ENCODE results near the gene TCAF1. TPM values are rescaled to one million over a fixed set of nuclear protein-coding genes. Genes with fewer than 3 reads are reported as not detected.

The TCAF1 gene
- polyA plus RNA-seq, 1 donor (not counting 4 experiments of a cell fraction or from before 2014, with no cell fraction given), result 13.3 TPM

- H3K9me3 ChIP-seq (ENCODE audit: control insufficient read depth, low read depth, low read length), result no peaks in the 10 kb centered on the region
- peaks cover 17% of the 10 kb centered on the region for H3K79me2 ChIP-seq (ENCODE audit: control insufficient read depth, insufficient read depth, low read length)
- no peak overlapping the region for H2AFZ ChIP-seq (ENCODE audit: control insufficient read depth, low read length)
- dilution Hi-C loops (cut with MboI; ENCODE audit: extremely low pct_ligation_motif_present, low sequenced_read_pairs), result no loop called here
- no peak overlapping the region for H3K4me3 ChIP-seq (ENCODE audit: control insufficient read depth in 2 of 3, extremely low read depth in 1 of 3, insufficient read depth in 2 of 3, low read depth in 1 of 3, low read length in 3 of 3)
- H3K27ac ChIP-seq (ENCODE audit: control insufficient read depth, insufficient read depth, low read length), result no peak overlapping the region
- no peak overlapping the region for H3K4me2 ChIP-seq (ENCODE audit: control insufficient read depth, extremely low read depth, insufficient read depth, low read depth, low read length)
- no peak overlapping the region for H3K9ac ChIP-seq (ENCODE audit: control insufficient read depth, extremely low read depth, insufficient read depth, low read length)
- H3K27me3 ChIP-seq (ENCODE audit: control insufficient read depth, extremely low read depth, insufficient read depth, low read length), result no peaks in the 10 kb centered on the region
- no peaks in the 10 kb centered on the region for H4K20me1 ChIP-seq (ENCODE audit: control insufficient read depth, extremely low read depth, insufficient read depth, low read length)
- TF ChIP-seq CTCF (optimal IDR thresholded peaks at IDR 0.05 in 1 of 3, IDR thresholded peaks at IDR 0.05 in 1 of 3, conservative IDR thresholded peaks at IDR 0.05 in 1 of 3; ENCODE audit: extremely low read depth in 1 of 3, insufficient read depth in 2 of 3, low read length in 3 of 3) (no peak), EZH2 (IDR thresholded peaks at IDR 0.05; ENCODE audit: low read length) (no peak)
- FAIRE-seq (no peak), DNase-seq (ENCODE audit: low read depth, low spot score) (no peak)
- no peaks in the 10 kb centered on the region for H3K9me1 ChIP-seq (ENCODE audit: control insufficient read depth, extremely low read depth, insufficient read depth, low read length)
- no peaks in the 10 kb centered on the region for H3K4me1 ChIP-seq (ENCODE audit: control insufficient read depth, extremely low read depth, insufficient read depth, low read length)
- no peaks in the 10 kb centered on the region for H3K36me3 ChIP-seq (ENCODE audit: control insufficient read depth in 2 of 2, extremely low read depth in 1 of 2, insufficient read depth in 2 of 2, low read length in 2 of 2)
Observed at GRCh38 chr7:143889068-143889467, 12.9 kb downstream of the TCAF1 start.

DNA sequence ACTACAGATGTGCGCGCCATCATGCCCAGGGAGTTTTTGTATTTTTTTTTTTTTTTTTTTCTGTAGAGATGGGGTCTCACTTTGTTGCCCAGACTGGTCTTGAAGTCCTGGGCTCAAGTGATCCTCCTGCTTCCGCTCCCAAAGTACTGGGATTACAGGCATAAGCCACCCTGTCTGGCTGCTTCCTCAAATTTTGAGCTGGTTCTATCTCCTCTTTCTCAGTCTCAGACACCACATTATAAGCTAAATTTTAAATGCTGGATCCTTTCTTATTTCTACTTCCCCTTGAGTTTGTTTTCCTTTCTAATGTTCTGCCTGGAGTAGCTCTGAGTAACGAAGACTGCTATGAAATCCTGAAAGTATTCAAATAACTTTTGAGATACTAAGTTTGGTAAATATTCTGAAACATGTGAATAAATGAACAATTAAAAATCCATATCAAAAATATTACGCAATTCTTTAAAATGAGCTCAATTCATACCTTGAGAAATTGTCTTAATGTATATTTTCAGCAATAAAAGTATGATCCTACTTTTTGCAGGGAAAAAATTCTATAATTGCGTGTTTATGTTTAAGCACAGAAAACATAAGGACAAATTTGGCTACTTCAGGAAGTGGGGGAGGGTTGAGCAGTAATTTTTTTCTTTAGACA is 15.0 kb downstream of the TCAF1 start:
- dilution Hi-C loops (cut with MboI; ENCODE audit: extremely low pct_ligation_motif_present, low sequenced_read_pairs), result no loop called here
- H3K79me2 ChIP-seq (ENCODE audit: control insufficient read depth, insufficient read depth, low read length), result peaks cover 13% of the 10 kb centered on the region

More for the DNA sequence above, 15.0 kb downstream of the TCAF1 start:
- FAIRE-seq, result no peak
- no peak overlapping the region for H3K4me3 ChIP-seq (ENCODE audit: control insufficient read depth in 2 of 3, extremely low read depth in 1 of 3, insufficient read depth in 2 of 3, low read depth in 1 of 3, low read length in 3 of 3)
- H3K9me1 ChIP-seq (ENCODE audit: control insufficient read depth, extremely low read depth, insufficient read depth, low read length), result no peaks in the 10 kb centered on the region
- H3K9me3 ChIP-seq (ENCODE audit: control insufficient read depth, low read depth, low read length), result no peaks in the 10 kb centered on the region
- H3K4me2 ChIP-seq (ENCODE audit: control insufficient read depth, extremely low read depth, insufficient read depth, low read depth, low read length), result no peak overlapping the region
- H2AFZ ChIP-seq (ENCODE audit: control insufficient read depth, low read length), result no peak overlapping the region
- no peak overlapping the region for H3K9ac ChIP-seq (ENCODE audit: control insufficient read depth, extremely low read depth, insufficient read depth, low read length)
- peaks cover 9% of the 10 kb centered on the region for H3K4me1 ChIP-seq (ENCODE audit: control insufficient read depth, extremely low read depth, insufficient read depth, low read length)
- TF ChIP-seq CTCF (optimal IDR thresholded peaks at IDR 0.05 in 1 of 3, IDR thresholded peaks at IDR 0.05 in 1 of 3, conservative IDR thresholded peaks at IDR 0.05 in 1 of 3; ENCODE audit: extremely low read depth in 1 of 3, insufficient read depth in 2 of 3, low read length in 3 of 3) (no peak), EZH2 (IDR thresholded peaks at IDR 0.05; ENCODE audit: low read length) (no peak)
- no peak overlapping the region for H3K27ac ChIP-seq (ENCODE audit: control insufficient read depth, insufficient read depth, low read length)
- H4K20me1 ChIP-seq (ENCODE audit: control insufficient read depth, extremely low read depth, insufficient read depth, low read length), result no peaks in the 10 kb centered on the region
- no peaks in the 10 kb centered on the region for H3K27me3 ChIP-seq (ENCODE audit: control insufficient read depth, extremely low read depth, insufficient read depth, low read length)
- DNase-seq (ENCODE audit: low read depth, low spot score), result no peak
- no peaks in the 10 kb centered on the region for H3K36me3 ChIP-seq (ENCODE audit: control insufficient read depth in 2 of 2, extremely low read depth in 1 of 2, insufficient read depth in 2 of 2, low read length in 2 of 2)

All from keratinocyte (primary cell).